C4-2B (cell line): ENCODE measurements around the gene SAMD4B.

ENCODE experiments used
- H3K27ac ChIP-seq: fragments of 450-650 bp; 2 replicates; pipeline ENCODE4 v1.5.1; 2017
- ZFX ChIP-seq: fragments of 450-650 bp; IDR thresholded peaks from 2 replicates; pipeline ENCODE4 v1.6.1; 2017
- TF ChIP-seq, protein P1 (sequence below): fragments of 450-650 bp; conservative IDR thresholded peaks from 2 replicates; pipeline ENCODE4 v1.5.1; 2017; ENCODE audit warnings: mild to moderate bottlenecking

The SAMD4B gene

DNA sequence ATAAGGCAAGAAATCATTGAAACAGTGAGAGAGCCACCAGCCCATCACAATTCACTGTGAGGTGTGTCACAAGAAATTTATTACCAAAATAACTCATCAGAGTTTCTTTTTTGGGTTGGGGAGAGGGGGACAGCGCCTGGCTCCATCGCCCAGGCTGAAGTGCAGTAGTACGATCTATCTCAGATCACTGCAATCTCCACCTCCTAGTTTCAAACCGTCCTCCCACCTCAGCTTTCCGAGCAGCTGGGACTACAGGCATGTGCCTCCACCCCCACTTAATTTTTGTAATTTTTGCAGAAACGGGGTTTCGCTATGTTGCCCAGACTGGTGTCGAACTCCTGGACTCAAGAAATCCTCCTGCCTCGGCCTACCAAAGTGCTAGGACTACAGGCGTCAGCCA lies 42.4 kb upstream of the SAMD4B start:
- no peak overlapping the region for H3K27ac ChIP-seq
- no peak for TF ChIP-seq ZFX
- TF ChIP-seq, protein P1, sequence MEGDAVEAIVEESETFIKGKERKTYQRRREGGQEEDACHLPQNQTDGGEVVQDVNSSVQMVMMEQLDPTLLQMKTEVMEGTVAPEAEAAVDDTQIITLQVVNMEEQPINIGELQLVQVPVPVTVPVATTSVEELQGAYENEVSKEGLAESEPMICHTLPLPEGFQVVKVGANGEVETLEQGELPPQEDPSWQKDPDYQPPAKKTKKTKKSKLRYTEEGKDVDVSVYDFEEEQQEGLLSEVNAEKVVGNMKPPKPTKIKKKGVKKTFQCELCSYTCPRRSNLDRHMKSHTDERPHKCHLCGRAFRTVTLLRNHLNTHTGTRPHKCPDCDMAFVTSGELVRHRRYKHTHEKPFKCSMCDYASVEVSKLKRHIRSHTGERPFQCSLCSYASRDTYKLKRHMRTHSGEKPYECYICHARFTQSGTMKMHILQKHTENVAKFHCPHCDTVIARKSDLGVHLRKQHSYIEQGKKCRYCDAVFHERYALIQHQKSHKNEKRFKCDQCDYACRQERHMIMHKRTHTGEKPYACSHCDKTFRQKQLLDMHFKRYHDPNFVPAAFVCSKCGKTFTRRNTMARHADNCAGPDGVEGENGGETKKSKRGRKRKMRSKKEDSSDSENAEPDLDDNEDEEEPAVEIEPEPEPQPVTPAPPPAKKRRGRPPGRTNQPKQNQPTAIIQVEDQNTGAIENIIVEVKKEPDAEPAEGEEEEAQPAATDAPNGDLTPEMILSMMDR: no peak

DNA sequence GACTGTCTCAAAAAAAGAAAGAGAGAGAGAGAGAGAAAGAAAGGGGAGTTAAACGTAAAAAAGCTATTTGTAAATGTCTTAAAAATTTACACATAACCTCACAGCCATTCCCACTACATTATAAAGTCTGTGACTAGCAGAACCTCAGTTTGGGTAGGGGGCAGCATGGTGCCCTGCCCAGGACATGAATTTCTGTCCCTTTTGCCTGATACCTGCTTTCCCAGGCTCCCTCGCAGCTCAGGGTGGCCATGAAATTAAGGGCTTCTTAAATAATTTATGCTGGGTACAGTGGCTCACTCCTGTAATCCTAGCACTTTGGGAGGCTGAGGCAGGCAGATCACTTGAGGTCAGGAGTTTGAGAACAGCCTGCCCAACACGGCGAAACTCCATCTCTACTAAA lies 41.2 kb upstream of the SAMD4B start:
- TF ChIP-seq ZFX: no peak
- TF ChIP-seq, protein P1: no peak
- H3K27ac ChIP-seq: no peak overlapping the region

DNA sequence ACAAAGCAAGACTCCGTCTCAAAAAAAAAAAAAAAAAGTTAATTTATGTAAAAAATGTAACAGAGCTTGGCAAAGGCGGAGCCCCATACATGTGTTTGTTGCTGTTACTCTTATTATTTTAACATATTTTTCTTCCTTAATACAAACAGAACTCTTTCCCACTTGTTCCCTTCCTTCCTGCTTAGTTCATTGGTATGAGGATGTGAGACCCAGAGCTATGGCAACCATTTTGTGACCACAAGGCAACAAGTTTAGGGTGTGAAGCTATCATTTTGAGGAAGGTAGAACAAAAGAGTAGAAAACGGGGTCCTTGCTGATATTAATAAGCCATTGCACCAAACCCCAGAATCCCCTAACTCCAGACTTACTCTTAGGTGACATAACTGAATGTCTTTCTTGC lies 40.7 kb upstream of the SAMD4B start:
- no peak overlapping the region for H3K27ac ChIP-seq
- TF ChIP-seq, protein P1: no peak
- TF ChIP-seq ZFX: no peak

DNA sequence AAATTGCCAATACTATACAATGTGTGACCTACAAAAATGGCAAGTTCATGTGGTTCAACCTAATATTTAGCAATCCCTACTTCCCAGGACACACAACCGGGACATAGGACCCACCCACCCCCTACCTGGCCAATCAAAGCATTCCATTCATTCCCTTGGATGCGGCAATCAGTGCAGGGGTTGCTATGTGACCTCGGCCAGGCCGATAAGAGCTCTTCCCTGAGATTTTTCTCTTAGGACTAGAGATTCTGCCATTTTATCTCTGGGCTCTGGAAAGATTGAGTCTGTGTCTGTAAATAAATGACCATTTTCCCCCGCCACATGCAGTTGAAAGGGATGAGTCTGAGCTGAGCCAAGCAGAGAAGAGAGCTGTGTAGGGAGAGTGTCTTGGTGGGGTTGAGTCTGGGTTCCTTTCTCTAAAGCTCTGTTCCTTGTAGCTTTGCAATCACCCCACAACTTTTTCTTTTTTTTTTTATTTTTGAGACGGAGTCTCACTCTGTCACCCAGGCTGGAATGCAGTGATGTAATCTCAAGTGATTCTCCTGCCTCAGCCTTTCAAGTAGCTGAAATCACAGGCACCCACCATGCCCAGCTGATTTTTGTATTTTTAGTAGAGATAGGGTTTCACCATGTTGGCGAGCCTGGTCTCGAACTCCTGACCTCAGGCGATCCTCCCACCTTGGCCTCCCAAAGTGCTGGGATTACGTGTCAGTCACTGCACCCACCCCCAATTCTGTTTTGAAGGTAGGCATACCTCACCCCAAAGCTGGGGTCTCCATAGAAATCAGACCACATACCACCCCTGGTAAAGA lies 38.6 kb upstream of the SAMD4B start:
- TF ChIP-seq, protein P1: no peak
- no peak for TF ChIP-seq ZFX
- no peak overlapping the region for H3K27ac ChIP-seq

DNA sequence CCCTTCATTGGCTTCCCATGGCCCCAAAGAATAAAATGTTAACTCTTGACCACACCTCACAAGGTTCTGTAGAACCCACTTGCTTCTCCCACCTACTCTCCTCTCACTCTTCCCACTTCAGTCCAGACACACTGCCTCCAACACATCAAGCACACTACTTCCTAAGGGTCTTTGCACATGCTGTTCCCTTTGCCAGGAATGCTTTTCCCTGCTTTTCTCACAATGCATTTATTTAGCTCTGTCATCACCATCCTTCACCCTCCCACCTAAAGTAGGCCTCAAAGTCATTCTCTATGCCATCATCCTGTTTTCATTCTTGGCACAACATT lies 38.1 kb upstream of the SAMD4B start:
- no peak overlapping the region for H3K27ac ChIP-seq
- no peak for TF ChIP-seq ZFX
- TF ChIP-seq, protein P1: no peak

DNA sequence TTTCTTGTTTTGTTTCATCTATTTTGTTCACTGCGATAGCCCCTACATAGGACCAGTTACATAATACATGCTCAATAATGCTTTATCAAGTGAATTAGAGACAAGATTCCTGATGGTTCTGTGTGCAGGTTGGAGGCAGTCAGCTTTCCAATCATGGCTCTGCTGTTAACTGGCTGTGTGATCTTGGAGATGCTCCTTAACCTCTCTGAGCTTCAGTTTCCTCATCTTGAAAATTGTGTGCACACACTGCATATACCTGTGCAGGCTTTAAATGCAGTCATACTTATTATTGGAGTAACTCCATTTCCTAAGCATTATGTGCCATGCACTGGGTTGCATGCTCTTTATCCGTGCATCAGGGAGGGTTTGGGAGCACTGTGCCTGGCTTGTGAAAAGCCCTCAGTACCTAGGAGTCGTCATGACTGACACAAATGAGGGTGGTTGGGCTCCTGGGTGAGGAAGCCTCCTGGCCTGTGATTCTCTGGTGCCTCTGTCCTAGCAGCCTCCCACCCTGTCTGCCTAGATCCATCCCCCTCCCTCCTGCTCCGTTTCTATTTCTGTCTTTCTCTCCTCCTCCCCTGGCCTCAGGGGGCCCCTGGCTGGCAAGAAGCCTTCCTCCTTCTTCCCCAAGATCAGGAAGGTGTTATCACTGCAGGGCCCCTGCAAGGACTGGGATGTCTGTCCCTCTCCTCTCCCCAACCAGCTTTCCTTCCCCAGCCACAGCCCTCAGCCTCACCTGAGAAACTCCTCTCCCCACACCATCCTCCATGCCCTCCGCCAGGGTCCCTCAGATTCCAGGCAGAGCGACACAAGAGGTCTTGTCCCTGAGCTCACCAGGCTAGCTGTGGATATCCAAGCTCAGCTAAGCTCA lies 37.3 kb upstream of the SAMD4B start:
- H3K27ac ChIP-seq: no peak overlapping the region
- TF ChIP-seq ZFX: no peak
- TF ChIP-seq, protein P1: no peak

DNA sequence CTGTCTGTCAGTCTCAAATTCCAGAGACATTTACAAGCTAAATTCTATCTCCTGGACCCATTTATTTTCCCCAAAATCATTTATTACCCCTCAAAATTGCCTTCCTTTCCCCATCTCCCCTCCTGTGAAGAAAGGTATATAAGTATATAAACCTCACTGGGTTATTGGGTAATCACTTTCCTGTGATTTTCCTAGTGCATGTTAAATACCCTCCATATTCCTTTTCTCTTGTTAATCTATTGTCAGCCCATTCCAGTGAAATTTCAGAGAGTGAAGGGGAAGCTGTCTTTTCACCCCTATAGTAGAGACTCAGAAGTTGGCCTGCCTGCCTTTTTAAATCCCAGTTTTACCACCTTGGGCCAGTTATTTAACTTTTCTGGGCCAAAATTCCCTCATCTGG lies 36.1 kb upstream of the SAMD4B start:
- H3K27ac ChIP-seq: no peak overlapping the region
- TF ChIP-seq ZFX: no peak
- TF ChIP-seq, protein P1: no peak
